Activated naive CD4-positive, alpha-beta T cell treated with anti-CD3 and anti-CD28 coated beads, Interleukin-2, amount 50 U/mL, for 24 hours (primary cell): ENCODE results near the gene PTGES3.
A peak's percentile ranks its signal among the peaks of the same experiment; 100 is the strongest.

Experiments
- H3K27ac Mint-ChIP-seq: one replicate; pipeline ENCODE4 v1.8.0; 2021; ENCODE audit warnings: mild to moderate bottlenecking, mixed read lengths
- H3K27me3 Mint-ChIP-seq: one replicate; pipeline ENCODE4 v1.8.0; 2021; ENCODE audit warnings: mixed read lengths
- H3K36me3 Mint-ChIP-seq: one replicate; pipeline ENCODE4 v1.8.0; 2021; ENCODE audit warnings: mixed read lengths
- H3K4me1 Mint-ChIP-seq: one replicate; pipeline ENCODE4 v1.8.0; 2021; ENCODE audit warnings: mixed read lengths
- H3K4me3 Mint-ChIP-seq: one replicate; pipeline ENCODE4 v1.8.0; 2021; ENCODE audit warnings: mild to moderate bottlenecking, mixed read lengths
- H3K9me3 Mint-ChIP-seq: one replicate; pipeline ENCODE4 v1.8.0; 2021; ENCODE audit warnings: mixed read lengths

PTGES3 gene

DNA sequence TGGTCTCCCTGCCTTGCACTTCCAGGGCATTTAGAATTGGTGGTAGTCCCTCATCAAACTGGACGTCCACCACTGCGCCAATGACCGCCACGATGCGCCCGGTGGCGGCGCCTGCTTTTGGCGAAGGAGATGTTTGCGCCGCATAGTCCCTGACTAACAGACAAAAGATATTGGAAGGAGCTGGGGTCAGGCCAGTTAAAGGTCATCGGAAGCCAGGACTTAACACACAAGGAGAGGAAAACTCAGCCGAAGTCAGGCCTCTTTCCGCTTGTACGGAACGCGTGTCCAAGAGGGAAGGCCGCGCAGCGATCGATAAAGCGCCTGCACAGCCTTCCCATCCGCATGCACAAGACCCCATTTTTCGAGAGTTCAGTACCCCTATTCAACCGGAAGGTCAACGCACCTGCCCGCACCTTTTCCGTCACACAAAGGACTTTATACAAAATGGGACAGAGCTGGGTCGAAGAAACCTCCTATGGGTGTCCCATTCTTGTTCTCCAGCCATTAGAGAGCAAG, 42.8 kb downstream of the PTGES3 start:
- H3K4me3 Mint-ChIP-seq, result peak overlapping the region; percentile 97
- peak overlapping the region; percentile 96 for H3K27ac Mint-ChIP-seq
- H3K4me1 Mint-ChIP-seq, result peaks cover 33% of the 10 kb centered on the region
- H3K9me3 Mint-ChIP-seq, result no peaks in the 10 kb centered on the region
- peaks cover 20% of the 10 kb centered on the region for H3K36me3 Mint-ChIP-seq
- no peaks in the 10 kb centered on the region for H3K27me3 Mint-ChIP-seq

DNA sequence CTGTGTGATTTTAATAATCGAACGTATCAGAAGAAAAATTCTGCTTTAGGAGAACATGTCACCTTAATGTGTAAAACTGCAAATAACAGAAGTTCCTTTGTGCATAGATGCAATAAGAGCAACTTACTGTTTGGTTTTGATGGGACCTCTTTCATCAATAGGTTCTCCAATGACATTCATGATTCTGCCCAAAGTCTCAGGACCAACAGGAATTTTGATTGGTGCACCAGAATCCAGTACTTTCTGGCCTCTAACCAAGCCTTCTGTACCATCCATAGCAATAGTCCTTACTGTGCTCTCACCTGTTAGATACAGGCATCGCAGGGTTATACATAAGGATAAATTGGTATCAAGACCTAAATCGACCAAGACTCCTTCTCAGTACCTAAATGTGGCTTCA, 43.4 kb downstream of the PTGES3 start:
- H3K36me3 Mint-ChIP-seq, result peaks cover 23% of the 10 kb centered on the region
- no peaks in the 10 kb centered on the region for H3K27me3 Mint-ChIP-seq
- H3K4me1 Mint-ChIP-seq, result peaks cover 37% of the 10 kb centered on the region

DNA sequence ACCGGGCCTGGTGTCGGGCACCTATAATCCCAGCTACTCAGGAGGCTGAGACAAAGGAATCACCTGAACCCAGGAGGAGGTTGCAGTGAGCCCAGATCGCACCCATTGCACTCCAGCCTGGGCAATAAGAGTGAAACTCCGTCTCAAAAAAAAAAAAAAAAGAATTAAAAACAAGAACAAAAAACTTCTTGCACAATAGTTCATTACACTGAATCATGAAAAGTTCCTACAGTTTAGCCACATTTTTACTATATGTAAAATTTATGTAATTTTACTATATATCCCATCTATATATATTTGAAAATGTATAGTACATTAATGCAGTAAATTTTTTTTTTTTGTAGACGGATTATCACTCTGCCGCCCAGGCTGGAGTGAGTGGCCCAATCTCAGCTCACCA, 46.9 kb downstream of the PTGES3 start:
- no peaks in the 10 kb centered on the region for H3K27me3 Mint-ChIP-seq
- H3K4me3 Mint-ChIP-seq, result no peak overlapping the region
- H3K9me3 Mint-ChIP-seq, result no peaks in the 10 kb centered on the region
- no peak overlapping the region for H3K27ac Mint-ChIP-seq
- peaks cover 53% of the 10 kb centered on the region for H3K4me1 Mint-ChIP-seq
- peaks cover 33% of the 10 kb centered on the region for H3K36me3 Mint-ChIP-seq

More for the DNA sequence above, 43.4 kb downstream of the PTGES3 start:
- H3K27ac Mint-ChIP-seq, result peak overlapping the region; percentile 96
- no peaks in the 10 kb centered on the region for H3K9me3 Mint-ChIP-seq
- H3K4me3 Mint-ChIP-seq, result peak overlapping the region; percentile 97

DNA sequence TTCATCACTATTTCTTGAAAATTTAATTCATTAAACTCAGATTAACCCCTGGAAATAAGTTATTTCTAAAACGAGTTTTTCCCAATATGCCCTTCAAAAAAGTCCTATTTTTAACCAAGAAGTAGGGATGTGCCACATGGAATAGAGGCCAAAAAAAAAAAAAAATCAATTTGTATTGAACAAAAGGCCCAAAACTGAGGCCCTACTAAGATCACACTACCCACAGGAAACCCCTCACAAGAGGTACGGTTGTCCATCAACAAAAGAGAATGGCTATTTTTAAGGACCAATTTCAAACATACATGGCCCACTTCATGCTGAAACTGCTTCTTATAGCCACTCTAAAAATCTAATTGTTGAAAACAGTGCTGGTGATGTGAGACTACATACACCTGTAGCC, 50.5 kb downstream of the PTGES3 start:
- no peak overlapping the region for H3K4me3 Mint-ChIP-seq
- no peaks in the 10 kb centered on the region for H3K9me3 Mint-ChIP-seq
- H3K27ac Mint-ChIP-seq, result no peak overlapping the region
- H3K27me3 Mint-ChIP-seq, result no peaks in the 10 kb centered on the region
- peaks cover 62% of the 10 kb centered on the region for H3K4me1 Mint-ChIP-seq
- H3K36me3 Mint-ChIP-seq, result peaks cover 16% of the 10 kb centered on the region

DNA sequence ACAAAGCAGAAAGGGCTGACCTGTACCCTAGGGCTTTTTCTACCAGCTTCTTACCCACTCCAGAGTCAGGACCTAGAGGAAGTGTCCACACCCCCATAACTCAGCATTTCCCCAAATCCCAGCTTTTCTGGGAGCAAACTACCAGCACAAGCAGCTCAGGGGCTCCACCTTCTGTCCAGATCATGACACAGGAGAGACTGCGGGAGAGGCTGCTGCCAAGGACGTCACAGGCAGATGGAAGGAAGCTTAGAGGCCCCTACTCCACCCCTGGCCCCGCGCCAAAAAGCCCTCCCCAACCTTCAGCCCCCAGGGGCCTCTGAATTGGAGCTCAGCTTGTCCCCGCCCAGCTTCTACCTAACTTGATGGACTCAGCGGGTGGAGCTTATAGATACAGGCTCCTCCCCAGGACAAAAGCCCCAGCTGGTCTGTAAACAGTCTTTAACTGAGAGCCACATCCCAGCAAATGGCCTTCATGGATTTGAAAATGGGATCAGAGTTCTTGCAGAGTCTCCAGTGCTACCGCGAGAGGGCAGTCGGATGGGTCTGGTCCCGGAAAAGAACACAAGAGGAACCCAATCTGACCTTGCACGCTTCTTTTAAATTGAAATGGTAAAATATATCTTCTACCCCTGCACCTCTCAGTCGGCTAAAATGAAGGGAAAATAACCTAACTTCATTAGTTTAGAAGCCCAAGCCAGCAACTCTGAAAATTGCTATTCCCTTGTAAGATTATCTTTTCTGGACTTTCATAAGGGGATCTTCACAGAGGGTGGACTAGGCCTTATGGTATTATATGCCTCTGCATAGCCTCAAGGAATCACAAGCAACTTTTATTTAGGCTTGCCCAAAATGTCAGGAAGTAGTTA, 51.2 kb downstream of the PTGES3 start:
- H3K27ac Mint-ChIP-seq, result peak overlapping the region; percentile 96
- H3K4me3 Mint-ChIP-seq, result peak overlapping the region; percentile 98
- H3K36me3 Mint-ChIP-seq, result peaks cover 16% of the 10 kb centered on the region
- H3K27me3 Mint-ChIP-seq, result no peaks in the 10 kb centered on the region
- no peaks in the 10 kb centered on the region for H3K9me3 Mint-ChIP-seq
- H3K4me1 Mint-ChIP-seq, result peaks cover 63% of the 10 kb centered on the region

DNA sequence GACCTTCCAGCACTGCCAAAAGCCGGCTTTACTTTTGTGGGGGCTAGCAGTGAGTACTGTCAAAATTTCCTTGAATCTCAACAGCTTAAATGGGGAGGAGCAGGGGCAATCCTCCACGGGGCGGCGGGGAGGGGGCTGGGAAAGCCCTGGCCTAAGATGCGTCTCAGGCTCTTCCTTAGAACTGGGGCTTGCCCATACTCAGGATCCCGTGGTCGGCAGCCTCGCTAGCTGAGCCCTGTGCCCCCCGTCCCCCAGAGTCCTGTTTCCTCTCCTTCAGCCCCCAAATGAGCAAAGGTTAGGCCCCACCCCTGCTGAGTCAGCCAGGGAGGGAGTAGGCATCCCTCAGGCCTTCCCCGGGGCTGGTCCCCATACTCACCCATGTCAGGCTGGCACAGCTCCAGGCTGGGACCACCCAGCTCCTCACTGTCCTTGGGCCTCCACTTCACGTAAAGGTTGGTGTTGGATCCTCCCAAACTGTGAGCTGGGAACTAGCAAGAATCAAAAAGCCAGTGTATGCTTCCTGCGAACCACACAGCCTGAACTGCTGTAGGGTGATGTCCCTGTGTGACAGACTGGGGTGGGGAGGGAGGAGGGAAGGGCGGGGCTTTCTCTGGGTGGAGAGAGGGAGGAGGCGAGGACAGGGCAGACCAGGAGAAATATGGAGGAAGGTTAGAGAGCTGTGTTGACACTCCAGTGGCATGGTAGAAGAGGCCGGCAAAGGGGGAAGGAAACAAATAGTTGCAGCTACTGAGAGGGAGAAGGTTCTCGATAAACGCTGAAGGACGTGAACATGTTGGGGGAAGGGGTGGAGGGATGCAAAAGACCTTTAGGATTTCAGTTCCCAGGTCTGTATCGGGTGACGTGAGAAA, 52.0 kb downstream of the PTGES3 start:
- Mint-ChIP-seq H3K27me3 (no peaks in the 10 kb centered on the region), H3K4me3 (peak overlapping the region; percentile 98), H3K27ac (peak overlapping the region; percentile 96), H3K36me3 (peaks cover 16% of the 10 kb centered on the region), H3K4me1 (peaks cover 72% of the 10 kb centered on the region), H3K9me3 (no peaks in the 10 kb centered on the region)

DNA sequence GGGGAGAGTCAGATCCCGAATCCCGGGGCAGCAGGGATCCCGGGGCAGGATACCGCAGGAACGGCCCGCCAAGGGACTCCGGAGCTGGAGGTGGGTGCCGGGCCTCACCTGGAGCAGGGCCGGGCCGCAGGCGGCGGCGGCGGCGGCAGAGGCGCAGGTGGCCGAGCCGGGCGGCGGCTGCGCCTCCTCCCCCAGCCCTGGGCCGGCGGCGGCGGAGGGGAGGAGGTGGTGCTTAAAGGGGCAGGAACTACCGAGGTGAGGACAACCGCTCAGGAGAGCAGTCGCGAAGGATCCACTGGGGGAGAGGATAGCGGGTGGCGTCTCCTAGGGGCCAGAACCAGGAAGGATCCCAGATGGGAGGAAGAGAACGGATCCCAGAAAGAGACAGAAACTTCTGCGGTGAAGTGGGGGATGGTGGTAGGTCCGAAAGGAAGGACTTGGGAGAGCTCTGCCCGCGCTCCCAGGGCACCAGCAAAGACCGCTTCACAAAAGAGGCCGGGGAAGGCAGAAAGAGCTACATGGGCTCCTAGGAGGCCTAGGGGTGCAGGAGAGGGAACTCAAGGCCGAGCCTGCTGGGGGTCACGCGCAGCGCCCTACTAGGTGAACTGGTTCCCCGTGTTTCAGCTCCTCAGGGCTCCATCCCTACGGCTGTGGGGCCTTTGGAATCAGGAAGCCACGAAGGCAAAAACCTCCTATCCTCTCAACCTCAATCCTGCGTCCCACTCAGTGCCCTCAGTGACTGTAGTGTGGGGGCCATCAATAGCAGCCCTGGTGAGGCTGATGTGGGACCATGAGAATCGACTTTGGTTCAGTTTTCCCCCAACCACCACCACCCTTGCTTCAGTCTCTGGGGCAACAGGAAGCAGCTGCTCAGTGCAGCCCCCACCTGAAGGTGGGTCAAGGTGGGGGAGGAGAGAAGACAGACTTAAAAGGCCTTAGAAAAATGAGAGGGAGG, 53.0 kb downstream of the PTGES3 start:
- Mint-ChIP-seq H3K4me3 (peak overlapping the region; percentile 98), H3K27me3 (no peaks in the 10 kb centered on the region), H3K4me1 (peaks cover 80% of the 10 kb centered on the region), H3K27ac (peak overlapping the region; percentile 93), H3K9me3 (no peaks in the 10 kb centered on the region), H3K36me3 (peaks cover 13% of the 10 kb centered on the region)

DNA sequence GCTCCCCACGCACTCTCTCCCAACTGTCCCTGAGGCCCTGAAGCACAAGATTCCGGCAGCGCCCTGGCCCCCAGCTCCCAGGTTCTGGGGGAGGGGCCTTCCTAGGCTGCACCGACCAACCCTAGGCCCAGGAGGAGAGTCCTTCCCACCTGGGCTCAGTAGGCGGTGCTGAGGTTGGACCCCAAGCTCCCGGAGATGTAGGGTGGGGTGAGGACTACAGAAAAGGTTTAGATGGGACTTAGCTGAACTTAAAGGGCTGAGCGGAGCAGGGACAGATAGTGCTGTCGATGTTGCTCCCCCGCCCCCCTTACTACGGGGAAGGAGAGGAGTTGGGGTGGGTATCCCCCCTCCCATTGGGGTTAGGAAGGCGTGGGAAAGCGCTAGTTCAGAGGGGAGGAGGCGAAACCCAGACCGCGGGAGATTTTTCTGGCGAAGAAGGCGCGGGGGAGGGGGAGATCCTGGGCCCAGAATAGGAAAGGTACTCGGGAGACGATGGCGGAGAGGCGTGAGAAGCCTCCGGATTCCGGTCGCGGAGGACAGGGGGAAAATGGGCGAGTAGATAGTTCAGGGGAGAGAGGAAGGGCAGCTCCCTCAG, 53.7 kb downstream of the PTGES3 start:
- Mint-ChIP-seq H3K27ac (peak overlapping the region; percentile 92), H3K4me1 (peaks cover 76% of the 10 kb centered on the region)

DNA sequence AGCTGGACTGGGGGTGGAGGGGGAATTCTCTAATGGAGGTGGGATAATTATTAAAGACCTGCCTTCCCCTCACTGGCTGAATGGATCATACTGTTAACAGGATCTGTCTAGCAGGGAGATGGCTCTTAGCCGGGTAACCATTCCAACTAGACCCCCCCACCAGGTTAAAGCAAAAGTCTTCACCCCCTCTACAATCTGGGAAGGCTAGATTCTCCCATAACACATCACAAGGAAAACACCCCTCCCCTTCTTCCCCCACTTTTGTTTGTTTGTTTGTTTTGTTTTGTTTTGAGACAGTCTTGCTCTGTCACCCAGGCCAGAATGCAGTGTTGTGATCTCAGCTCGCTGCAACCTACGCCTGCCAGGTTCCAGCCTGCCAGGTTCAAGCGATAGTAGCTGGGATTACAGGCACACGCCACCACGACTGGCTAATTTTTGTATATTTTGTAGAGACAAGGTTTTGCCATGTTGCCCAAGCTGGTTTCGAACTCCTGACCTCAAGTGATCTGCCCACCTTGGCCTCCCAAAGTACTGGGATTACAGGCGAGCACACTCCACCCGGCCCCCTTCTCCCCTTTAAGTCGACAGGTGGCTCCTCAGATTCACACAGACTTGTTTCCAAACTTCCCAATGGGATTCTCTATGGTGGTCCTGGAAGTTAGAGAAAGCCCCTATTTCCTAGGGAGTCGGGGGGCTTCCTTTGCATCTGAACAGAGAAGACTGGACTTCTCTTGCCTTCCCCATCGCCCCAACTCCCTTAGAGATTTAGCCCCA, 54.4 kb downstream of the PTGES3 start:
- Mint-ChIP-seq H3K27ac (no peak overlapping the region), H3K36me3 (peaks cover 6% of the 10 kb centered on the region)

More for the DNA sequence above, 53.7 kb downstream of the PTGES3 start:
- peak overlapping the region; percentile 98 for H3K4me3 Mint-ChIP-seq
- H3K36me3 Mint-ChIP-seq, result peaks cover 10% of the 10 kb centered on the region
- no peaks in the 10 kb centered on the region for H3K9me3 Mint-ChIP-seq
- no peaks in the 10 kb centered on the region for H3K27me3 Mint-ChIP-seq

DNA sequence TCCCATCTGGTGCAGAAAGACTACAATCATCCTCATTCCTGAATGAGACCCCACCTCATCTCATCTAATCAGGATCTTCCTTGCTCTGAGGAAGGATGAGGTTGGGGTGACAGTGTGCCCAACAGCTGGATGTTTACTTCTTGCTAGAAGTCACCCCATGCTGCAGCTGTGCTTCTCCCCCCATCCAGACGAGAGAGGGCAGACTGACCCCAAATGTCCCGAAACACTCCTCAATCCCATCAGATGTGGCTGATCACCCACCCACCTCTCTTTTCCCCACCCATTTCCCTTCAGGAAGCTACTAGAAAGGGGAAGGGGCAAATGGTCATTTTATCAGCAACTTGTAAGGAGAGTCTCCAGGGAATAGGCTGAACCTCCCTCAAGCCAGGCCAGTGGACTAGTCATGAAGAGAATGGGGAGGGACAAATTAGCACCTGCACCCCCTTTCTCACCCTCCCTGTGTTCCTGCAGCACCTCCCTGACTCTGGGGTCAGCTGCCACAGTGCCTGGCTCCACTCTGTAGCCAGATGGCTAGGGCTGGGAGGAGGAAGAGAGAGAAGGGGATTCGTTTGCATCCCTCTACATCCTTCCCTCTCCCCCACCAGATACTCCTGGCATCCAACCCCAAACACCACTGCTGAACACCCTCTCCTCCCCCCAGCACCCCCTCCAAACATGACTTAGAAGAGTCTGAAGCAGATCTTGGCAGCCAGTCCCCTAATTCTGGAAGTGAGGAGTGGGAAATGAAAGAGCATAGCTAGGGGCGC, 55.2 kb downstream of the PTGES3 start:
- Mint-ChIP-seq H3K4me3 (peak overlapping the region; percentile 66), H3K36me3 (peaks cover 2% of the 10 kb centered on the region), H3K27ac (peak overlapping the region; percentile 23)

More for the DNA sequence above, 54.4 kb downstream of the PTGES3 start:
- H3K4me1 Mint-ChIP-seq, result peaks cover 81% of the 10 kb centered on the region
- H3K27me3 Mint-ChIP-seq, result no peaks in the 10 kb centered on the region
- H3K9me3 Mint-ChIP-seq, result no peaks in the 10 kb centered on the region
- H3K4me3 Mint-ChIP-seq, result peak overlapping the region; percentile 98

DNA sequence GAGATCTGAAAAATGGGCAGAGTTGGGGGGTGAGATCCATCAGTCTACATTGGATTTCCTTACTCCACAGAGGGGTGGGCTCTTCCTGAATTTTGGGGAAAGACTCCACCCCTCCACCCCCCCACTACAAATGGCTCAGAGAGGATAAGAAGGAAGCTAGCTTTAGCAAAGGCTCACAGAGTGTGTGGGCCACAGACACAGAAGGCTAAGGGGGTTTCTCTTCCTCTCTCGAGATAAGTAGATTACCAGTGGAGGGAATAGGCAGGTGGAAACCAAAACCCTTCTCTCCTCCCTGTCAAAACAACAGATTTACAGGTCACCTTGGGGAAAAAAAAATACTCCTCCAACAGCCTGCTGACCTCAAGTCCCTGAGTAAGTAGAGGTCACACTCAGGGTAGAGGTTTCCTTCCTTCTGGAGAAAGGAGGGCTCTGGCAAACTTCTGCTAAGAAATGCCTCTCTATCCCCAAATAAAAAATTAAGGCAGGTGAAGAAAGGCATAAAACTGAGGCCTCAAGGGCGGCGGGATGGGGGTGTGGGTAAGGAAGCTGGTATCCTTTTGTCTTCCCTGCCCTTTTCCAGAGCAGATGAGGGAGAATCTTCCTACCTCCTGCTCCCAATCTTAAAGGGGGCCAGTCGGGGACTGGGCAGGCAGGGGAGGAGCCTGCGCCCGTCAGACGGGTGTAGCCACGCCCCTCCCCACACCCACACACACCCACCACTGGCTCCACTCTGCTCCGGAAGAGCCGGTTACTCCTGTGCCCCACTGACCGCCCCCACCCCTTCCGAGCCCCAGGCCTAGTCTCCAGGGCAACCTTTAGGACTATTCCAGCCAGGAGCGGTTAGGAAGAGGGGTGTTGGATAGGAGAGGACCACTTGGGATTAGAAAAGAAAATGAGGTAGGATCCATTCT, 56.0 kb downstream of the PTGES3 start:
- peaks cover 82% of the 10 kb centered on the region for H3K4me1 Mint-ChIP-seq
- no peaks in the 10 kb centered on the region for H3K27me3 Mint-ChIP-seq
- no peak overlapping the region for H3K27ac Mint-ChIP-seq
- no peaks in the 10 kb centered on the region for H3K9me3 Mint-ChIP-seq
- H3K4me3 Mint-ChIP-seq, result peak overlapping the region; percentile 66
- no peaks in the 10 kb centered on the region for H3K36me3 Mint-ChIP-seq

More for the DNA sequence above, 55.2 kb downstream of the PTGES3 start:
- Mint-ChIP-seq H3K27me3 (no peaks in the 10 kb centered on the region), H3K9me3 (no peaks in the 10 kb centered on the region), H3K4me1 (peaks cover 85% of the 10 kb centered on the region)

DNA sequence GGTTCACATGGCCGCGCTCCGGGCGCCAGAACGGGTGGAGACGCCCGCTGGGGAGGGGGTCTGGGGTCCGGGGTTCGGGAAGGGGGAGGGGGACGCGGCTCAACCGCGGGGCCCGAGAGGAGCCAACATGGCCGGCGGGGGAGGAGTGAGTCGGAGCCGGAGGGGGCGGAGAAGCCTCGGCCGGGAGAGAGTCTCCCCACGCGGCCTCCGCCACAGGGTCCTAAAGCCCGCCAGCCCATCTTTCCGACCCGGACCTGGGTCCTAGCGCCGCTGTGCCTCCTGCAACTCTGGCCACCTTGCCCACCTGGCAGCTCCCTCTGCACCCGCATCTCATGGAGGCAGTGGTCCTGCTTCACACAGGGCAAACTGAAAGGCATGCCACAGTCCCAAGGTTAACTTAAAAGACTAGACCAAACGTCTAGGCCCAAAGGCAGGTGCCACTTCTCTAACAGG, 57.9 kb downstream of the PTGES3 start, which contains the start of gene BAZ2A:
Gene BAZ2A (minus strand): TSS at position 147 of the 453 bp plus-strand sequence. CDS start 12,796 bp downstream, outside the sequence.
- H3K27ac Mint-ChIP-seq, result peak within 1 kb of the TSS; percentile 92
- no peaks in the 10 kb centered on the region for H3K27me3 Mint-ChIP-seq
- H3K36me3 Mint-ChIP-seq, result peaks cover 3% of the 10 kb centered on the region
- peaks cover 82% of the 10 kb centered on the region for H3K4me1 Mint-ChIP-seq
- H3K9me3 Mint-ChIP-seq, result no peaks in the 10 kb centered on the region
- H3K4me3 Mint-ChIP-seq, result peak within 1 kb of the TSS; percentile 90
